ENCODE measurements around the gene ABCC1.
"Not testable (repeated sequence)": the region's sequence is repeated elsewhere in the genome, so short reads cannot be mapped to it uniquely, and the experiment has no call there.

Gene ABCC1

GRCh38 chr16:15955425-15955824 lies 6.0 kb downstream of the ABCC1 start:
- no peak for DNase-seq (ENCODE audit: extremely low spot score)
- ChIA-PET CTCF (no interaction called here), POLR2A (no interaction called here)
- TF ChIP-seq CTCF (IDR thresholded peaks at IDR 0.05; ENCODE audit: control extremely low read depth, extremely low read depth, low read depth, missing control alignments), result no peak

GRCh38 chr16:15956106-15956505 lies 6.7 kb downstream of the ABCC1 start:
- CTCF ChIA-PET, result interaction anchor here (1.4 kb wide), 1 partner anchor 11 kb away, joined by 3 read pairs; no protein-coding TSS in a partner anchor
- DNase-seq (ENCODE audit: extremely low spot score); POLR2A ChIA-PET: not testable (repeated sequence)

- no peak for TF ChIP-seq CTCF (IDR thresholded peaks at IDR 0.05; ENCODE audit: control extremely low read depth, extremely low read depth, low read depth, missing control alignments)
- POLR2A ChIA-PET, result interaction anchor here (1.1 kb wide), 1 partner anchor 9 kb away, joined by 3 read pairs; no protein-coding TSS in a partner anchor
- CTCF ChIA-PET, result interaction anchor here (1.4 to 1.5 kb wide), 2 partner anchors 9 to 11 kb away, joined by 3 to 4 read pairs; no protein-coding TSS in a partner anchor
- DNase-seq (ENCODE audit: extremely low spot score), result no peak
These were observed 9.4 kb downstream of the ABCC1 start for GRCh38 chr16:15958703-15959348.

- no peak for DNase-seq (ENCODE audit: extremely low spot score)
- ChIA-PET CTCF (interaction anchor here (1.2 to 1.5 kb wide), 3 partner anchors 9 to 13 kb away, joined by 3 to 4 read pairs (median 4); no protein-coding TSS in a partner anchor), POLR2A (interaction anchor here (1.1 kb wide), 1 partner anchor 10 kb away, joined by 3 read pairs; no protein-coding TSS in a partner anchor)
- TF ChIP-seq CTCF (IDR thresholded peaks at IDR 0.05; ENCODE audit: control extremely low read depth, extremely low read depth, low read depth, missing control alignments), result no peak
These were observed 10.9 kb downstream of the ABCC1 start for GRCh38 chr16:15960124-15960971.

GRCh38 chr16:15961060-15961511 lies 11.7 kb downstream of the ABCC1 start:
- peak; percentile 73 for DNase-seq (ENCODE audit: extremely low spot score)
- no peak for TF ChIP-seq CTCF (IDR thresholded peaks at IDR 0.05; ENCODE audit: control extremely low read depth, extremely low read depth, low read depth, missing control alignments)
- CTCF ChIA-PET, result interaction anchor here (1.2 kb wide), 1 partner anchor 9 kb away, joined by 4 read pairs; no protein-coding TSS in a partner anchor
- POLR2A ChIA-PET, result no interaction called here

- no peak for DNase-seq (ENCODE audit: extremely low spot score)
- POLR2A ChIA-PET, result no interaction called here
- CTCF ChIA-PET, result no interaction called here
- no peak for TF ChIP-seq CTCF (IDR thresholded peaks at IDR 0.05; ENCODE audit: control extremely low read depth, extremely low read depth, low read depth, missing control alignments)
These were observed 12.2 kb downstream of the ABCC1 start for GRCh38 chr16:15961571-15962090.

Data from GM10248 (cell line).